Transverse colon (tissue), 4 donors: Measurements from ENCODE around the gene POMC.

Experiments used
- EP300 ChIP-seq: sonication (generic); formaldehyde crosslinking; IDR thresholded peaks from one replicate; pipeline ENCODE4 v1.6.1; 2017; ENCODE audit warnings: antibody characterized with exemption, low read depth
- POLR2A ChIP-seq: fragments of 450-650 bp; IDR thresholded peaks from one replicate; pipeline ENCODE4 v1.6.1; 2016; ENCODE audit warnings: antibody characterized with exemption, mild to moderate bottlenecking, moderate library complexity
- POLR2AphosphoS5 ChIP-seq, 3 donors: sonication (generic); formaldehyde crosslinking; IDR thresholded peaks; one replicate each; pipeline ENCODE4 v1.6.1; 2016; ENCODE audit warnings: antibody characterized with exemption in 3 of 3
- TF ChIP-seq, protein P1 (sequence below), 5 experiments: fragments of 200-600 bp in 3 of 5; fragments of 450-650 bp in 2 of 5; sonication (generic) in 3 of 5; IDR thresholded peaks; 1 replicate in 2 of 5; 2 replicates in 3 of 5; pipeline ENCODE4 v1.5.1; 2016 to 2017; ENCODE audit warnings: antibody characterized with exemption in 5 of 5, inconsistent platforms in 3 of 5, mild to moderate bottlenecking in 2 of 5, moderate library complexity in 1 of 5

- TF ChIP-seq, protein P1, sequence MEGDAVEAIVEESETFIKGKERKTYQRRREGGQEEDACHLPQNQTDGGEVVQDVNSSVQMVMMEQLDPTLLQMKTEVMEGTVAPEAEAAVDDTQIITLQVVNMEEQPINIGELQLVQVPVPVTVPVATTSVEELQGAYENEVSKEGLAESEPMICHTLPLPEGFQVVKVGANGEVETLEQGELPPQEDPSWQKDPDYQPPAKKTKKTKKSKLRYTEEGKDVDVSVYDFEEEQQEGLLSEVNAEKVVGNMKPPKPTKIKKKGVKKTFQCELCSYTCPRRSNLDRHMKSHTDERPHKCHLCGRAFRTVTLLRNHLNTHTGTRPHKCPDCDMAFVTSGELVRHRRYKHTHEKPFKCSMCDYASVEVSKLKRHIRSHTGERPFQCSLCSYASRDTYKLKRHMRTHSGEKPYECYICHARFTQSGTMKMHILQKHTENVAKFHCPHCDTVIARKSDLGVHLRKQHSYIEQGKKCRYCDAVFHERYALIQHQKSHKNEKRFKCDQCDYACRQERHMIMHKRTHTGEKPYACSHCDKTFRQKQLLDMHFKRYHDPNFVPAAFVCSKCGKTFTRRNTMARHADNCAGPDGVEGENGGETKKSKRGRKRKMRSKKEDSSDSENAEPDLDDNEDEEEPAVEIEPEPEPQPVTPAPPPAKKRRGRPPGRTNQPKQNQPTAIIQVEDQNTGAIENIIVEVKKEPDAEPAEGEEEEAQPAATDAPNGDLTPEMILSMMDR (IDR thresholded peaks at IDR 0.05) = no peak
- TF ChIP-seq POLR2A (no peak), EP300 (no peak), POLR2AphosphoS5 (IDR thresholded peaks at IDR 0.05) (no peak)
These were observed 2.5 kb upstream of the POMC start for GRCh38 chr2:25170888-25171287.
